ENCODE results near the gene ODF2L.
"Not testable (repeated sequence)": the region's sequence is repeated elsewhere in the genome, so short reads cannot be mapped to it uniquely, and the experiment has no call there.

Gene ODF2L

DNA sequence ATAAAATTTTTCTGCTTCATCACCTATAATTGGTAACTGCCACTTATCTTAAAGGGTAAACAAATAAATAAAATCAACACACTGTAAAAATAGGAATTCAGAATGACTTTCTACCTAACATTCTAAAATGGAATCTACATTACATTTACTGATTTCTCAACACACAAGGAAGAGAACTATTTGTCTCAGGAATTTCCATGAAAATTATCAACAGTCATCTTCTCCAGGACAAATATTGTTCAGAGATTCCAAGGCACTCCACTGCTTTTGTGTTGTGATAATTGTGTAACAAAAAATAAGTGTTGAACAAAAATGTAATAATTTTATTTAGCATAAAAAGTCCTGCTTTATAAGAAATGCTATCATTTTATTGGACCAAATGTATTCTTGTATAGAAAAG is 7.3 kb downstream of the ODF2L start:
- no peak overlapping the region for H3K4me3 ChIP-seq (ENCODE audit: low read depth, low read length)

DNA sequence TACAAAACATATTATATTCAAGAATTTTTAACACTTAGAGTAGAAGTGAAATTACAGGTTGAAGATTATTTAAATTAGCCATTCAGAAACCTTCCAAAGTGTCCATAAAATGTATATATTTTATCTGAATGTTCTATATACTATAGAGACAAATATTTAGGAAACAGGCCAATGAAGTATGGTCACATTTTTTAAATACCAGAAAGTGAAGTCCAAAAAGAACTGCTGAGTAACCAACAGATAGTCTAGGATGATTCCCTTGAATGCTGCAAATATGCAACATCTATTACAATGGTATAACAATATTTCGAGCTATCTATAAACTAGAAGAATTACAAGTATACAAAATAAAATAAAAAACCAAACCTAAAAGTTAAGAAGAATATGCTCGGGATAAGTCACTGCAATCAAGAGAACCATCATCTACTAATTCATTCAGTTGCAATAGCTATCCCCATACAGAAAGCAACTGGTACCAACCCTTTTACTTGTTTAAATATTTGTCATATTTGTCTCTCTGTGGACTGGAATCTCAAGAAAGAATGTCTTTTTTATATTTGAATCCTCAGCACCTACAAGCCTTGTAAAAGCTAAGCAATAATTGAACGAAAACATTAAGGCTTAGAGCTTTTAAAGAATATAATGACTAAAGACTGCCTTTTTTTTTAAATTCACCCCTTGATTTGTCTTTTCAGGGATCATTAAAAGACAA is 8.1 kb downstream of the ODF2L start:
- no peak overlapping the region for H3K4me3 ChIP-seq (ENCODE audit: low read depth, low read length)

DNA sequence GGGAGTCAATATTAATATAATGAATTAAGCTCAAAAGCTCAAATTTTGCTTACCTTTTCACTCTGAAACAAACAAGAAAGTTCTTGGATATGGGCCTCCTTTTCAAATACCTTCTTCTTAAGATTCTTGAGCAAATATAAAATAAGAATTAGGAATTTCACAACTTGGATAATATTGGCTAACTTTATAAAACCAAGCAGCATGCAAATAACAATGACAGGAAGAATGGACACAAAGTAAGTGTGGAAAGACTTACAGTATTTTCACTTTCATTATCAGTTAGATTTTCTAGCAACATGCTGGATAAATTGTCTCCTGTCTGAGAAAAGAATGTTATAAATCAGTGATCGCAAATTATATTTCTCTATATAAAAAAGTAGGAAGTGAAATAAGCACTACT is 13.2 kb downstream of the ODF2L start:
- H3K4me3 ChIP-seq (ENCODE audit: low read depth, low read length) = no peak overlapping the region

DNA sequence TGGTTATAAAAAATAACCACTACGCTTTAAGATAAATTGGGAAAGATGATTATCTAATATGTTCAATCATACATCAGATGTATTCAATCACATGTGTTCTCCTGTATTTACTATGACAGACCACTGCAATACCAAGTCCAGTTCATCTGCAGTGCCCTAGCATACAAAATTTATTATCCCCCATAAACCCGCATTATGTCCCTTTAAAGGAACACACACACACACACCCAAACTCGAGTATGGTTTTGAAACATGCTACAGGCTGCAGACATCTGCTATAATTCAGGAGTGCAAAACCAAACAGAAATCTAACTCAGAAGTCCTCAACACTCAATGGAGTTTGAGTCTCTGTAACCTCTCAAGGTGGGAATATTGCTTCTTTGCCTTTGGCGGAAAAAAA is 14.9 kb downstream of the ODF2L start:
- H3K4me3 ChIP-seq (ENCODE audit: low read depth, low read length) = no peak overlapping the region

DNA sequence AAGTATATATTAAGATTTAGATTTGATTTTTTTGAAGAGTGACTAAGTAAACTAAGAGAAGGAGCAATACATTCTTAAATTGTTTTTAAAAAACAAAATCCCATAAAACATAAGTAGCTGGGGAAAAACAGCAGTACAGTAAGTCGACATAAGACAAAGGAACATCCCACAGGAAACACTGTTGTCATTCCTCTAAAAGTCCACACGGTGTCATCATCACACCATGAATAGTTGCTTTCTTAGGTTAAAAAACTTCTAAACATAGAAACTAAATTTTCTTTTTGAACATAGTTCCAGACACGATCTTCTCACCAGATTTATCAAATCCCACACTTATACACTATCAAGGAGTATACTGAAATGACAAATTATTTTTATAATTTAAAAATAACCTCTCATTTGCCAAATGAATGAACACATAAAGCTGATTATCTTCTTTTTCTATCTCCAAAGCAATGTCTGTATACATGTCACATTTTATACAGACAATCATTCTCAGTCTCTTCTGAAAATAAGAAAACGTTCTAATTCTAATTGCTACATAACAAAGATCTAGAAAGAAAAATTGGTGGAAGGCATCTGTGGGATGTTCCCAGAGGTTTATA is 15.8 kb downstream of the ODF2L start:
- H3K4me3 ChIP-seq (ENCODE audit: low read depth, low read length) = no peak overlapping the region

DNA sequence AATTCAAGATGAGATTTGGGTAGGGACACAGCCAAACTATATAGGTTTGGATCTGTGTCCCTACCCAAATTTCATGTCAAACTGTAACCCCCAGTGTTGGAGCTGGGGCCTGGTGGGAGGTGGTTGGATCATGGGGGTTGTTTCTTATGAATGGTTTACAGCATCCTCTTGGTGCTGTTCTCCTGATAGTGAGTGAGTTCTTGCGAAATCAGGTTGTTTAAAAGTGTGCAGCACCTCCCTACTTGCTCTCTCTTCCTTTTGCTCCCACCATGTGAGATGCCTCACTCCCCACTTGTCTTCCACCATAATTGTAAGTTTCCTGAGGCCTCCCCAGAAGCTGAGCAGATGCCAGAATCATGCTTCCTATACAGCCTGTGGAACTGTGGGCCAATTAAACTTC is 17.3 kb downstream of the ODF2L start:
- H3K4me3 ChIP-seq (ENCODE audit: low read depth, low read length) = no peak overlapping the region

DNA sequence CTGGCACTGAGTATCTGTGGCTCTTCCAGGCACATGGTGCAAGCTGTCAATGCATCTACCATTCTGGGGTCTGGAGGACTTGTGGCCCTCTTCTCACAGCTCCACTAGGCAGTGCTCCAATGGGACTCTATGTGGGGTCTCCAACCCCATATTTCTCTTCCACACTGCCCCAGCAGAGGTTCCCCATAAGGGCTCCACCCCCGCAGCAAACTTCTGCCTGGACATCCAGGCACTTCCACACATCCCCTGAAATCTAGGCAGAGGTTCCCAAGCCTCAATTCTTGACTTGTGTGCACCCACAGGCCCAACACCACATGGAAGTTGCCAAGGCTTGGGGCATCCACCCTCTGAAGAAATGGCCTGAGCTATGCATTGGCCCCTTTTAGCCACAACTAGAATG is 18.8 kb downstream of the ODF2L start:
- no peak overlapping the region for H3K4me3 ChIP-seq (ENCODE audit: low read depth, low read length)

DNA sequence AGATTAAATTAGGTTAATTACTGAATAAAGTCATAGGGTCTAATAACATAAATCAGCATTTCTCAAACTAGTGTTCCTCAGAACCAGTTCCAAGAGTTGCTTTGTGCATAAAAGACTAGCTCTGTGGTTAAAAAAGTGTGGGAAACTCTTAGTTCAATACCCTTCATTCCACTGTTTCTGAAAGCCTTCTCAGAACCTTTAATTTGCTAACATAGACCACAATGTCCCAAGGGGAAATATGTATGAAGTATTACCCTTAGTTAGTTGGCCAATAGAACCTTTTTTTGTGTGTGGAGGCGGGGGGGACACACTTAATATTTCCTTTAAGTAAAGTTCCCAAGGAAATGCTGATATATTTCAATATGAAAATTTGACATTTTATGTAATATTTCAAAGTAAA is 20.4 kb downstream of the ODF2L start:
- H3K4me3 ChIP-seq (ENCODE audit: low read depth, low read length) = no peak overlapping the region

DNA sequence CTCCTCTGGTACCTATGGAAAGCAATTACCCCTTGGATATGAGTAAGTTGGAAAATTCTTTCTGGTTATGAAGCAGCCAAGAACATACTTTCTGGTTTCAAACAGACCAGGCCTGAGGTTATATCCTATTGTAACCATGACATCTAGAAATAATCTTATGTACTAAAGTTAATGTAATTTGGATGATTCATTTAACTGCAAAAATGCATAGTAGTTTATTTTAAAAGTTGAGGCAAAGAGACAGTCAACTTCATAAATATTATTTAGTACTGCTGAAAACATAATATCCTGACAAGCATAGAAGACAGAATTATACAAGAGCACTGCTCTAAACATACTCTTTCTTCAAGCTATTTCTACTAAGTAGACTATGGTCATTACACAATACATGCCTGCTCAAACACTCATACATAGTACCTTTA is 25.5 kb downstream of the ODF2L start:
- H3K4me3 ChIP-seq (ENCODE audit: low read depth, low read length) = no peak overlapping the region

DNA sequence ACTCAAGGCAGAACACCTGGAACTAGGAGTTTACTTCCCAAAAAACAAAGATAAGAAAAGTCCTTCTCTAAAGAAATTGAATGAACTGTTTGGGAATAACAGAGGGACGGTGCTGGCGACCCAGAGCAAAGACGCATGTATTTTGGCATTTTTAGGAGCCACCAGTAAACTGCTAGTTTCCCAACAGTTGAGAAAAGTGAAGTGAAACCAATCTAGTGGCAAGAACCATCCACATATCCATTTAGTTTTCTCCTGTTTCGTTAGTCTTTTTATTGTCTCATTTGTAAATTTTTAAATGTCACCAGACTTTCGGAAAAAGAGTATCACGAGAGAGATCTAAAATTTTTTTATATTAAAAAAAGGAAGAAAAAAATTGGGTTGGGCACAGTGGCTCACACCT is 30.2 kb downstream of the ODF2L start:
- no peak overlapping the region for H3K4me3 ChIP-seq (ENCODE audit: low read depth, low read length)

DNA sequence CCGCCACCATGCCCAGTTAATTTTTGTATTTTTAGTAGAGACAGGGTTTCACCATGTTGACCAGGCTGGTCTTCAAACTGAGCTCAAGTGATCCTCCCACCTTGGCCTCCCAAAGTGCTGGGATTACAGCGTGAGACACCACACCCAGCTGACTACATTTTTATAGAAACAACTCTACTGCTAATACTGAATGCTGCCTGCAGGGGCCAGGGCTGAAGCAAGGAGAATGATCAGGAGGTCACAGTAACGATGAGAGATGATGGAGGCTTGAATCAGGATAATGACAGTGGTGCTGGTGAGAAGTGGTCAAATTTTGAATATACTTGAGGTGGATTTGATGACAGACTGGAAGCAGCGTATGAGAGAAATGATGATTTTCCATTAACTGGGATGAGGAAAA is 33.3 kb downstream of the ODF2L start:
- no peak overlapping the region for H3K4me3 ChIP-seq (ENCODE audit: low read depth, low read length)

DNA sequence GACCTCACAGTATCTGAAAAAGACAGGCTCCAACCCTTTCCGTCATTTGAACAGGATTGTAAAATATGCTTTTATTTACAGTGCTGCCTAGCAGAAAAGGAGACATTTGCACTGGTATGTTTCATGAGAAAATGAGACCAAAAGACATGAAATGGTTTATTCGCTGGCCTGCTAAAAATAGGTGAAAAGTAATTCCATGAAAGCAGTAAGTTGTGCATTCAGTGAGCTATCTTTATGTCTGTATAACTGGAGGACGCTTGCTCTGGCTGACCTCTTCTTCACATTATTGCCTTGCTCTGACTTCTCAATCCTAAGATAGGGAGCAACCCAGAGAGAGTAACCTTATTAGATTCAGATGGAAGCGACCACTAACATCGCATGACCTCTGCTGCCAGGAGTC is 38.3 kb downstream of the ODF2L start:
- H3K4me3 ChIP-seq (ENCODE audit: low read depth, low read length) = no peak overlapping the region

DNA sequence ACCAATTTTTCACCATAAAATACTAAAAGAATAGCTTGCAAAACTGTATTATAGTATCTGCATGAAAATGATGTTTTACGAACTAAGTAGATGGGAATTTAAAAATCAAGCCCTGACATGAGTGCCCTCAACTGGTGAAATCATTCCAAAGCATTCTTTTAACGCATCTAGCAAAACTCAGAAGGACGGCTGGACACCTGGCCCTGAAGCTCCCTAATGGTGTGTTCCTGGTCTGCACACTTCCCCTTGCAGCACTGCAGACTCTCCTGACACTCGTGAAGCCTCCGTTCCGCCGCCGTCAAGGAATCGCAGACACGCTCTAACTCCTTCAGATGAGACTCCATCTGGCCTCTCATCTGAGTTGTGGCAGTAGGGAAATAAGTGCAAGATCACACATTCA is 39.9 kb downstream of the ODF2L start:
- H3K4me3 ChIP-seq (ENCODE audit: low read depth, low read length) = no peak overlapping the region

DNA sequence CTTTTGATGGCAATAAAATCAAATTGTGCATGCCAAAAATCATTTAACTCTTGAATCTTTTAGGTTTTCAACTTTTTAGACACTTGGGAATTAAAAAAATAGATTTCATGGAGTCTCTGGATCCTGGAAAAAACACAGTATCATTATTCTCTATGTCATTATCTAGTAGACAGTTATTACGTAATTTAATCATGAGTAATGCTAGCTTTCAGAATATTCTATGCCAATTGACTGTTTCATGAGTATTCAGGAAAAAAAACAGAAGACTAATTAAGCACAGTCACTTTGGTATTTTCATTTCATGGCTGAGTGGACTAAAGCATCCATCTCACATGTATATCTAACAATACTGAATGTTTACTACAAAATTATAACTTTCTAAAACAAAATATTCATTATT is 44.0 kb downstream of the ODF2L start:
- no peak overlapping the region for H3K4me3 ChIP-seq (ENCODE audit: low read depth, low read length)

DNA sequence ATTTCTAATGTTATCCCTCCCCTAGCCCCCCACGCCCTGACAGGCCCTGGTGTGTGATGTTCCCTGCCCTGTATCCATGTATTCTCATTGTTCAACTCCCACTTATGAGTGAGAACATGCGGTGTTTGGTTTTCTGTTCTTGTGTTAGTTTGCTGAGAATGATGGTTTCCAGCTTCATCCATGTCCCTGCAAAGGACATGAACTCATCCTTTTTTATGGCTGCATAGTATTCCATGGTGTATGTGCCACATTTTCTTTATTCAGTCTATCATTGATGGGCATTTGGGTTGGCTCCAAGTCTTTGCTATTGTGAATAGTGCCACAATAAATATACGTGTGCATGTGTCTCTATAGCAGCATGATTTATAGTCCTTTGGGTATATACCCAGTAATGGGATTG is 45.9 kb downstream of the ODF2L start:
- H3K4me3 ChIP-seq (ENCODE audit: low read depth, low read length) = not testable (repeated sequence)

DNA sequence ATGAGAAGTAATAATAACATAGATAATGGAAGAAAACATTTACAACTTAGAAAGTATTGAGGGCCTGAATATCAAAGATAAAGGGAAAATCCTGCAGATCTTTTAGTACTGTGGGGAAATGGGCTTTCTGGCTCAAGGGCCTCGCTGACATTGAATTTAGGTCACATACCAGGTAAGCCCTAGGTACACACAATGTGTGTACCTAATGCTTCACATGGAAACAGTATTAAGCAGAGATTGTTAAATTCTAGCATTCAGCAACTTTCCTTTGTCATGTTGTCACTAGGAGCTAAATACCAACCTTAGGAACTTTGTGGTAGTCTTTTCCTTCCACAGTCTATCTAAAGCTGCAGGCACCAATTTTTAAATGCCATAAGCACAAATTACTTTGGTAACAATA is 49.7 kb downstream of the ODF2L start:
- no peak overlapping the region for H3K4me3 ChIP-seq (ENCODE audit: low read depth, low read length)

DNA sequence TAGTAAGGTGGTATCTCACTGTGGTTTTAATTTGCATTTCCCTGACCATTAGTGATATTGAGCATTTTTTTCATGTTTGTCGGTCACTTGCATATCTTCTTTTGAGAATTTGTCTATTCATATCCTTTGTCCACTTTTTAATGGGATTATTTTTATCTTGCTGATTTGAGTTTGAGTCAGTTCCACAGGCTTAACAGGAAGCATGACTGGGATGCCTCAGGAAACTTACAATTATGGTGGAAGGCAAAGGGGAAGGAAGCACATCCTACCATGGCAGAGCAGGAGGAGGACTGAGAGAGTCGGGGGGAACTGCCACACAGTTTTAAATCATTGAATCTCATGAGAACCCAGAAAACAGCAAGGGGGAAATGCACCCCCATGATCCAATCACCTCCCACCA is 51.1 kb downstream of the ODF2L start:
- H3K4me3 ChIP-seq (ENCODE audit: low read depth, low read length) = no peak overlapping the region

DNA sequence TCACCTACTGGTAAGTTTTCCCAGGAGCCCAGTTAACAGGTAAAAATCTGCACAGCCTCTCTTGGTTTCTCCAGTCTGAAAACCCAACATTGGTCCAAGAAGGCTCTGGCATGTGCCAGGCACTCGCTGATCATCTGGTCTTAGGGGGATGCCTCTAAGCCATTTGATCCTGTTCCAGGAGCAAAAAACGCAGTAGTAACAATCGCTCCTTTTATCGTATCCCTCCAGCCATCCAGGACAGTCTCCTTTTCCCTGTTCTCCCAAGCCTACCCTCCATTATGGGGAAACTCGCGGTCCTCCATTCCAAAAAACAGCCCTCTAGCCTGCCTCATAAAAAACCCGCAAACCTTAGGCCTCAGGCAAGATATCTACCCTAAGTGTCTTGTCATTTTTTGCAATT is 56.2 kb downstream of the ODF2L start:
- H3K4me3 ChIP-seq (ENCODE audit: low read depth, low read length) = no peak overlapping the region

DNA sequence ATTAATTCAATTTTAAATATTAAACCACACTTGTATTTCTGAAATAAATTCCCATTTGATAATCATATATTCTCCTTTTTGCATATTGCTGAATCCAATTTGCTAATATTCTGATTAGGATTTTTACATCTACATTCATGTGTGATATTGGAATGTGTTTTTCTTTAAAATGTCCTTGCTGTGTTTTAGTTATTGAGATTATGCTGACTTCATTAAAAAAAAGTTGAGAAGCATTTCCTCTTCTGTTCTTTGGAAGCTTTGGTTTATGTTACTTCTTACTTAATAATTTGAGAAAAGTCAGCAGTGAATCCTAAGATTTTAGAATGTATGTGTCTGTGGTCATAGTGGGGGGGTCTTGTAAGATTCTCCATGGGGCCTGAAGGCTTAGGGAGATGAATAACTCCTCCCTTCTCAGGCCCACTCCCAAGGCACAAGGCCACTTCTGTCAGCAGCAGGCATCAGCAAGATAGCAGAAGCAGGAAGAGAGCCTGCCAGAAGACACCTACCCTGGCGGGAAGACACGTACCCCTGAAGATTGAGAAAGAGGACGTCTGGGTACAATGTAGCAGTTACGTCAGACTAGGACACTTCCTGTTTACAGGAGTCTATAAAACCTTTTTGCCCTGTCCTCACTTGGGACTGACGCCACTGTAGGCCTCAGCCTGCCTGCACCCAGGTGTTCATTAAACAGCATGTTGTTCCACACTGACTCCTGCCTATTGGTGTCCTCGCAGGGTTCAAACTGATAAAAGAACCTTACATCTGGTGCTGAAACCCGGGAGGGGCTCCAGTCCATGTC is 56.9 kb downstream of the ODF2L start:
- no peak overlapping the region for H3K4me3 ChIP-seq (ENCODE audit: low read depth, low read length)

DNA sequence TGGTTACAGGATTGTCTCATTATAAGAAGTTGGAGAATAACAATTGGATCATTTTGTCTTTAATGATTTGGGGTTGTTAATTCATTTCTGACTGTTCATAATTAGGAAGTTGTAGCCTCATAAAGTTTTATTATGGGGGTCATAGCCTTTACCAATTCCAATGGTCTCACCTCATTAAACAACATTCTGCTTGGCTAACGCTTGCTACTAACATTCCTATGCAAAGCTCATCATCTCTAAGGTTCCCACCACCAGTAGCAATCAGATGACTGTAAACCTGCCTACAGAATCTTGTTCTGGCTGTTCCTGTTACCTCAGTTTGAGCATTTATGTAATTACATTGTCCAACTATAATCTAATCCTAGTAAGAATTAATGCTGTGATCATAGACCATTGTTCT is 60.2 kb downstream of the ODF2L start:
- no peak overlapping the region for H3K4me3 ChIP-seq (ENCODE audit: low read depth, low read length)

DNA sequence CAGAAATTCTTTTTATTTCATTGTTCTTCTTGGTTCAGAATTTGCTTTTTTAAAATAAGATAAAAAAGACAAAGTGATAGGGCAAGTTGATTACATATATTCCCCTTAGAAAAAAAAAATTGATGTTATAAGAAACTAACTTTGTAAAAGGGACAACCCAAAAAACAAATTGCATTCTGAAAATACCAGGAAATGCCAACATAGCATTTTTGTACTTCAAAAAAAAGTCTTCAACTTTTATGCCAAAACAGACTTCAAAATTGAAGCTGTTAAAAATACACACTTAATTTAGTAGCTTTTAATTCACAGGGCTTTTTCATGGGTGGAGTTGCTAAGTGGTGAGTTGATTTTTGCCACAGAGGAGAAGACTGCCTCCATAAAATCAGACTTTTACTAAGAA is 70.9 kb downstream of the ODF2L start:
- H3K4me3 ChIP-seq (ENCODE audit: low read depth, low read length) = no peak overlapping the region

DNA sequence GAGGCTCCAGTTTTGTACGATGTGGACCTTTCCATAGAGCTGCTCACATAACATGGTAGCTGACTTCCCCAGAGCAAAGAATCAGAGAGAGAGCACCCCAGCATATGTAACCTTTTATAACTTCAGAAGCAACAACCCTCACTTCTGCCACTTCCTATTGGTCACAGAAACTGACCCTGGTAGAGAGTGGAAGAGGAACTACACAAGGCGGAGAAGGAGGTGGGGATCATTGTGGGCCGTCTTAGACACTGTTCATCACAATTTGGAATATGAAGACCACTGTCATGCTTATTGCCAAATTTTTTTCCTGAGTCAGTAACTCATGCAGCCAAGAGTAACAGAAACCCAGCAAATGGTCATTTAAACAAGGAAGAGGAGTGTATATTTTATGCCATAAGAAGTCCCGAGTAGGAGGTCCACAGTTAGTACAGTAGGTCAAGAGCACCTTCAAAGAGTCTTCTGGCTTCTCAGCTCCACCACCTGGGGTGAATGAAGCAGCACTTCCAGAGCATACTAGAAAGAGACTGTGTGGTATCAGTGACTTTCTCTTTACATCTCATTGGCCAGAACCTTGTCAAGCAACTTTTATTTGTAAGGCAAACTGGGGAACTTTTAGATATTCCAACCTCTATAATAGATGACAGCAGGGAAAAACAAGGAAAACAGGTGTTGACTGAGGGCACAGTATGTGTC is 71.8 kb downstream of the ODF2L start:
- H3K4me3 ChIP-seq (ENCODE audit: low read depth, low read length) = no peak overlapping the region

All from iPS-11a (cell line).